Esophagus muscularis mucosa (tissue), 4 donors: ENCODE data around the gene PFAS.

ENCODE experiments used
- CTCF ChIP-seq, 3 experiments: fragments of 200-600 bp in 2 of 3; fragments of 450-650 bp in 1 of 3; sonication (generic) in 2 of 3; IDR thresholded peaks; one replicate each; pipeline ENCODE4 v1.5.1; 2017 to 2019; ENCODE audit warnings: antibody characterized with exemption in 3 of 3, mild to moderate bottlenecking in 2 of 3, moderate library complexity in 1 of 3
- EP300 ChIP-seq: sonication (generic); formaldehyde crosslinking; IDR thresholded peaks from one replicate; pipeline ENCODE4 v1.6.1; 2017; ENCODE audit warnings: antibody characterized with exemption
- POLR2A ChIP-seq: fragments of 450-650 bp; IDR thresholded peaks from one replicate; pipeline ENCODE4 v1.6.1; 2017; ENCODE audit warnings: antibody characterized with exemption, moderate library complexity, mild to moderate bottlenecking, low read depth
- POLR2AphosphoS5 ChIP-seq, 2 donors: sonication (generic); formaldehyde crosslinking; IDR thresholded peaks; one replicate each; pipeline ENCODE4 v1.6.1; 2017; ENCODE audit warnings: antibody characterized with exemption in 2 of 2

GRCh38 chr17:8231701-8232100 lies 17.4 kb upstream of the PFAS start:
- TF ChIP-seq CTCF (IDR thresholded peaks at IDR 0.05) (no peak), EP300 (no peak), POLR2A (no peak), POLR2AphosphoS5 (IDR thresholded peaks at IDR 0.05) (no peak)
